ENCODE data around the gene CHTF8.

The CHTF8 gene

DNA sequence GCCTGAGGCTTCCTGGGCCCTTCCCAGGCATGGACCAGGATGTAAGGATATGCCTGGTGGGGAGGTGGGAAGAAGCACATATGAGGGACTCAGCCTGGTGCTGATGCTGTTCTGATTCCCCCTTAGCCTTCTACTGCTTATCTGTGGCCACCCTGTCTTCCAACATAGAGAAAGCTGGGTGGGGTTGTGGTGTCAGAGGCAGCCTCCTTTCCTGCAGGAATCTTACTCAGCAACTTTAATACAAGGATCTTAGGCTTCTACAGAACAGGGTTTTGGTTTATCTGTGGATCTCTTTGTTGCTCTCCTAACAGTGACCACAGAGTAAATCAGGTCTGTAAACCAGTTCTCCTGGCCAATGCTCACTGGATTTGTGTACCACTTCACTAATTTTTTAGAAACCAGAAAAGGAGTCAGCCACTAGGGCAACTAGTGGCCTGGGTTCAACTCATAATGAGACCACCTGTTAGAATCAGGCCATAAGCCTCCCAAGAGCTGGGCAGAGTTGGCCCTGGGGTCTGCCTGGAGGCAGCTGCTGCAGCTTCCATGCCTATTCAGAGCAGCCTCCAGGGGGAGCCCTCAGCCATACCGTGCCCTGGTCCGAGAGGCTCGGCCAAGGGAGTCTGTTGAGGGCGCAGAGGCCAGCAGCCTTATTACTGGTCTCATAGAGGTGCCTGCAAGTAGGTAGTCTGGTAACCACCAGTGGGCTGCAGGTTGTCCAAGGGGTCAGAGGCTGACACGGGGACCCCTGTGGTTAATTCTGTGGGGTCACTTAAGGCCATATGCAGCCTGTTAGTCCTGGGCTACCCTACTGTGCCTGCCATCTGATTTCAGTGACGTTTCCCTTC lies 19.9 kb downstream of the CHTF8 start:
- peak; percentile 58 to 75 for ATAC-seq

DNA sequence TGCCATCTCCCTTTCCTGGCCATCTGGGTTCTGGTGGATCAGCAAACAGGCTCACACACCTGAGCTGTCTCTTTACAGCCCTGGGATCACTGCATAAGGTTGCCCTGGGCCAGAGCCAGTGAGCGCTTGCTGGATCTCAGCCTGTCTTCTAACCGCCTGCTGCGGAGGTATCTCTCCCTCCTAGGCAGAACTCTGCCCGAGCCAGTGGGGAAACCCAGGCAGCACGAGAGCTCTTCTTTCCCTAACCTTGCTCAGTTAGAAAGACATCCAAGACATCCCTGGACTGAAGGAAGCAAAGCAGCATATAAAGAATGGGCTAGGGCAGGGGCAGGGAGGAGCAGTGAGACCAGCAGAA lies 20.5 kb downstream of the CHTF8 start:
- no peak for ATAC-seq

DNA sequence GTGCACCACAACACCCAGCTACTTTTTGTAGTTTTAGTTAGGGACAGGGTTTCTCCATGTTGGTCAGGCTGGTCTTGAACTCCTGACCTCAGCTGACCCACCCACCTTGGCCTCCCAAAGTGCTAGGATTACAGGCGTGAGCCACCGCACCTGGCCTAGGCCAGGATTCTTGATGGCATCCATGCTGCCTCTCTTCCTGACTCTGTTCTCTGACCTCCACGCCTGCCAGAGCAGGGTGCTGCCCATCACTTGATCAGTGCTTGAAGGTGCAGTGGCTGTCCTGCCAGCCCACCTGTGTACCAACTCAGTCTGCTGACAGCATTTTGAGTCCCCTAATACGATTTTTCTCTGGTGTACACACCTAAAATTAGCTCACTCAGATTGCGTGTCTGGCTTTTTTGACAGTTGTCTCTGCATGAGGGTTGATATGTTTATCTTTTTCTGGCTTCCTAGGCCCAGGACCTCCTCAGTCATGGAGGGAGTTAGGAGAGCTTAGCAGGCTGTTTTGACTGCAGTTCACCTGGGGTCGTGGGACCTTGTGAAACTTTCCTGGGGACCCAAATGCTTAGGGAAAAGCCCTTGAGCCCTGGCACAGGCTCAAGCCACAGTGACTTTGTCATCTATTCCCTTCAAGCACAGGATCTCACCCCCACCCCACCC lies 21.0 kb downstream of the CHTF8 start:
- ATAC-seq: no peak

DNA sequence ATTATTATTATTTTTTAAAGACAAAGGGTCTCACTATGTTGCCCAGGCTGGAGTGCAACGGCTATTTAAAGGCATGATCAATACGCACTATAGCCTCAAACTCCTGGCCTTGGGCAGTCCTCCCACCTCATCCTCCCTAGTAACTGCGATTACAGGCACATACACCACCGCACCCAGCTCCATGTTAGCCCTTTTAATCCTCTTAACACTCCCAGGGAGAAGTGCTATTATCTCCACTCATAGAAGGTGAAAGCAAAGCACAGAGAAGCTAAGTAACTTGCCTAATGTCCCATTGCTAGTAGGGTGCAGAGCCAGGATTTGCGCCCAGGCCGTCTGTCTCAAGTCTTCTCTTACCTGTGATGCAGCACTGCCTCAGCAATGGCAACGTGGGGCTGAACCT lies 22.0 kb downstream of the CHTF8 start:
- ATAC-seq: no peak

GRCh38 chr16:69109486-69110270 lies 22.7 kb downstream of the CHTF8 start:
- ATAC-seq: no peak

DNA sequence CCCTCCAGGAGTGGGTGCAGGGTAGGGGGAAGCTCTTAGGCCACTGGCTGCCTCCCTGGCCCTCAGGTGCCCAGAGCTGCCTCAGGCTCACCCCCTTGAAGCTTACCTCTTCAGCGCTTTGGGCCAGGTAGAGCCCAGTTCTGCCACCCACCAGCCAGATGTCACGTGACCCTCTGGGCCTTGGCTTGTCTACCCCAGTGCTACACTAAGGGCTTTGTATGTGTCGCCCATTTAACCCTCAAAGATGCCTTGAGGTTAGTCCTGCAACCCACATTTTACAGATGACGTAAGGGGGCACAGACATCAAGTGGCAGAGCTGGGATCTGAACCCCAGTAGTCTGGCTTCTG lies 23.5 kb downstream of the CHTF8 start:
- ATAC-seq: no peak

GRCh38 chr16:69108064-69108904 lies 24.1 kb downstream of the CHTF8 start:
- ATAC-seq: no peak

GRCh38 chr16:69107316-69107962 lies 24.9 kb downstream of the CHTF8 start:
- ATAC-seq: no peak

DNA sequence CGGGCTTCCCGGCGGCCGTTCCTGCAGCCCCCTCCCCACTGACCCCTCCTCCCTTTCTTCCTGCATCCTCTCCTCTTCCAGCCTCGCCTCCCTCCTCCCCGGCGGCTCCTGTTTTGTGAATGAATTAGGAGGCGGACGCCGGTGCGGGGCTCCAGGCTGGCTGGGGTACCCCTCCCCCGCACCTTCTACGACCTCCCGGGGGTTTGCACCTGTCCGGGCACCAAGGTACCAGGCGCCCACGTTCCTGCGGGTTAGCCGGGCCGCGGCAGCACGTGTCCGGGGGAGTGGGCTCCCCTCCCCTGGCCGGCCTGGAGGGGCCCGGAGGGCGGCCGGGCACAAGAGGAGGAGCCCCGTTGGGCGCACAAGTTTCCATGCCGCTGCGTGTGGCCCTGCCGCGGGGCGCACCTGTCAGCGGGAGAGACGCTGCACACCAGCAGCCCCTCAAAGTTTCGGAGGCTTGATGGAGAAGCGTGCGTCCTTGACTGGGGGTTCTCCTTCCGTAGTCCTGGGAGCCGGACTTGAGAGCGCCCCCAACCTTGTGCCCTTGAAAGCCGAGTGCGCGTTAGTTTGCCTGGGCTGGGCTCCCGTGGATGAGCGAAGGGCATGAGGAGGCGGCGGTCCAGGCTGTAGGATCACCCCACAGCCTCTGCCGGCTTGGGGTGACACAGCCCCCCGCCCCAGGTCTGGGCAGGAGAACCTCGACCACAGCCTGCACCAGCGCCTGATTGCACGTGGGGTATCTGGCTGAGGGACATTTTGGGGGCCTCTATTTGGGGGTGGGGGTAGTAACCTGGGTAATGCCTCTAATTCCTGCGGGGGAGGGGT lies 25.7 kb downstream of the CHTF8 start:
- ATAC-seq: no peak

- peak; percentile 65 to 66 for ATAC-seq
Observed at GRCh38 chr16:69105501-69106361, 26.7 kb downstream of the CHTF8 start, which contains the start of gene HAS3. Gene HAS3, plus strand, starts transcription at chr16:69105653. Its CDS starts 3,743 bp downstream, at chr16:69109396.

- no peak for ATAC-seq
Observed at GRCh38 chr16:69100071-69100691, 32.2 kb downstream of the CHTF8 start.

DNA sequence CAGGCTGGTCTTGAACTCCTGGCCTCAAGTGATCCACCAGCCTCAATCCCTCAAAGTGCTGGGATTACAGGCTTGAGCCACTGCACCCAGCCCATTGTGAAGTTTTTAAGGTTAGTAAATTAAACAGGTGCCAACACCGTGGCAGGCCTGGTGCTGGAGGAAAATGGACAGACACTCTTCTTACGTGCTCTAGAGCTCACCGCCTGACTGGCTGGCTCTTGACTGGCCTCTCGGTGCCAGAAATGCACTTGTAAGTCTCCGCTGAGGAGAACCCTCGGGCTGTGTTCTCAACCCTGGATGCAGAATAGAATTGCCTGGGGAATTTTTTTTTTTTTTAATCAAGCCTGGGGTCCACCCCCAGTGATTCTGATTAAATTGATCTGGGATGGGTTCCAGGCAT lies 37.2 kb downstream of the CHTF8 start:
- ATAC-seq: no peak

DNA sequence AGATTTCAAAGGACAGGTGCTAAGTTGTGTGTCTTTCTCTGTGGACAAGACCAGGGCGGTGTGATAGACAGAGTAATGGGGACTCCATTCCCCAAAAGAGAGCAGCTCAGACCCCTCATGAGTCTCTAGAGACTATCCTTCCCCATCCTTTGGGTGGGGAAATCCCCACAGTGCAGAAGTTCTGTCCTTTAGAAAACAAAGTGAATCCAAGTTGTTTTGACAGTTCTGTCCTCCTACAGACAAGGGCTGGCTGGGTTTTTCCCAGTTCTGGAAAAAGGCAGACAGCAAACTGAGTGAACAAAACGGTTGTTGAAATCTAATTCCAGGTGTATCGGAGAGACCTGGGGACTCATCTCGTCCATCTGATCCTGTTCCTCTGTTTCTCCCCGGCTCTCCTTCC lies 37.9 kb downstream of the CHTF8 start:
- ATAC-seq: no peak

DNA sequence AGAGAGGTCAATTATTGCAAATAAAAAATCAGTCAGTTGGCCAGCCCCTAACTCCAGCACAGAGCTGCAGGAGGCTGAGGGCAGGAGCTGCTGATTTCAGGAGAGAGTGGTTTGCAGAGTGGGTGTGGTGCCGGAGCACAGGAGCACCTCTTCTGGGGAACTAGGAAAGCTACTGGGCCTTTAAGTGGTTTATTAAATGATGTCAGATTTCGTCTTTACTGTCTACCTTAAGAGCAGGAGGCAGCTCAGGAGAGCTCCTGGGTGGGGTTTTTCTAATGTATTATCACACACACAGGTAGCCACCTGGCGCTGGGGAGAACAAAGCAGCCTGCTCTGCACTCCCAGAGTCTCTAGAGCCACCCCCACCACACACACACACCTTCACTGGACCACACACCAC lies 38.4 kb downstream of the CHTF8 start:
- ATAC-seq: no peak

DNA sequence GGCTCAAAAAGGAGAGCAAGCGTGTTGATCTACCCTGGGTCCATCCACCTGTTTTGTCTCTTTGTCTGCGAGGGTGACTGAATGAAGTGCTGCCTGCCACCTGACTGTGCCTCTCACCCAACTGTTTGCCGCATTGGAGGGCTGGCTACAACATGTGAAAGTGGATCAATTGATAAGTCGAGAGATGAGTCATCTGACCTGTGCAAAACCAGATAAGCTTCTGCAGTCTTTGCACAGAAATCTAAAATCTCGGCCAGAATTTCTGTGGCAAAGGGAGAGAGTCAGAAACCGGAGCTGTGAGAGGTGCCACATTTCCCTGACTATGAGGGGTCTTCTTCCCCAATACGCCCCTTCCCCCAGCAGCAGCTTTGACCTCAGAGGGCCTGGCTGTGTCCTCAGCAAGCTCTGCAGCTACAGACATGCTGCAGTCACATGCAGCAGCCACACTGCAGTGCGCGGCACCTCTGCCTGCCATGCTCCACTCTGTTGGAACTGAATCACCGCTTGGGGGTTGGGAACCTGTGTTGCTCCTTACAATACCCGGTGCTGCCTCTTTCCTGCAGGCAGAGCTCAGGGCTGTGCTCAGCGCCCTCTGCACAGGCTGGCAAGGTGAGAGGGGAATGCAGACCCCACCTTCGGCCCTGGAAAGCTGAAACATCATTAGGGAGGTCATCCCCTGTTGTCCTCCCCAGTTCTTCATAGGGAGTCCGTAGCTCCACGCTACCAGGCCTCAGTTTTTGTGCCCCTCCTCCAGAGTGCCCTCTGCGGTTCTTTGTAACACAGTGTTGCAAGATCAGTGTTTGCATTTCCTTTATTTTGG lies 43.1 kb downstream of the CHTF8 start:
- peak; percentile 88 to 92 for ATAC-seq

DNA sequence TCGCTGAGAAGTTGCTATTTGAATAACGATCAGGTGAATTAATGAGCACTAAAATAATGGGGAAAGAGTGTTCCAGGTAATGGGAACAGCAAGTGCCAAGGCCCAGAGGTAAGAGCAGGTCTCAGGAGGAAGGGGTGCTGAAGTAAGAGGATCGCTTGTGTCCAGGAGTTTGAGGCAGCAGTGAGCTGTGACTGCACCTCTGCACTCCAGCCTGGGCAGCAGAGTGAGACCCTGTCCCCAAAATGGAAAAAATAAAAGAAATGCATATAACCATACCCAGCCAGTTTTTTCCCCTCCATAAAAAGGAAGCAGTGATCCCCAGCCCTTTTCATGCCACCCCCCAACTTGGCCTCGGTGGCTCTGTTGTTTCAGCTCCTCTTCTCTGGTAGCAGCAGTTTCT lies 43.7 kb downstream of the CHTF8 start:
- ATAC-seq: no peak

GRCh38 chr16:69087161-69087581 lies 45.2 kb downstream of the CHTF8 start:
- no peak for ATAC-seq

GRCh38 chr16:69085032-69085695 lies 47.2 kb downstream of the CHTF8 start:
- no peak for ATAC-seq
